Stomach (tissue), 4 donors: ENCODE results near the gene CHURC1.

Experiments used
- CTCF ChIP-seq, 7 experiments: fragments of 450-650 bp in 4 of 7; fragments of 200-600 bp in 3 of 7; sonication (generic) in 3 of 7; IDR thresholded peaks; one replicate each; pipeline ENCODE4 v1.5.1; 2016 to 2019; ENCODE audit warnings: antibody characterized with exemption in 7 of 7, control low read depth in 2 of 7, mild to moderate bottlenecking in 1 of 7
- POLR2A ChIP-seq, 4 donors: fragments of 450-650 bp; IDR thresholded peaks; one replicate each; pipeline ENCODE4 v1.6.1; 2016; ENCODE audit warnings: antibody characterized with exemption in 4 of 4, control low read depth in 2 of 4, mild to moderate bottlenecking in 1 of 4, moderate library complexity in 1 of 4
- POLR2AphosphoS5 ChIP-seq, 3 donors: sonication (generic); formaldehyde crosslinking; IDR thresholded peaks; one replicate each; pipeline ENCODE4 v1.6.1; 2016; ENCODE audit warnings: antibody characterized with exemption in 3 of 3

- TF ChIP-seq CTCF (IDR thresholded peaks at IDR 0.05) (no peak), POLR2AphosphoS5 (IDR thresholded peaks at IDR 0.05) (no peak), POLR2A (IDR thresholded peaks at IDR 0.05) (no peak)
Measured at GRCh38 chr14:64958201-64958600, 43.9 kb downstream of the CHURC1 start.
